ENCODE data around the gene CD40LG.

DNA sequence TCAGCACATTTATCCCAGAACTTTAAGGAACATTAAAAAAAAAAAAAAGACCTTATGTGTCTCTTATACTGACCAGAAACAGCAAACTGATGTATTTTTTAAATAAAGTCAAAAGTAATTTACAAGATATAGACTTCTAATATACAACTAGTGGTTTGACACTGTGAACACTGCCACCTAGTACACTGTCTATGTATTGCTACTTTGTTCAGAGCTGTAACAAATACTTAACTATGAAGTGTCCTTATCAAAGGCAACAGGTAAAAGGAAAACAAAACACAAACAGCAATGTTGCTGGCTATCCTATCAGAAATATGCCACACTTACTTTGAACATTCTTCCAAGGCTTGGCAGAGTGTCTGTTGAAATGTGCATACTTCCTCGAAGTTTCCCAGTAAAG is 60.4 kb downstream of the CD40LG start:
- TF ChIP-seq FOXM1 (IDR thresholded peaks at IDR 0.05; ENCODE audit: borderline replicate concordance) (no peak), FOXK2 (IDR thresholded peaks at IDR 0.05) (no peak), TARDBP (IDR thresholded peaks at IDR 0.05) (no peak), ELF4 (IDR thresholded peaks at IDR 0.05) (no peak), ARNT (IDR thresholded peaks at IDR 0.05) (no peak), SP1 (IDR thresholded peaks at IDR 0.05) (no peak), HDGF (IDR thresholded peaks at IDR 0.05; ENCODE audit: borderline replicate concordance) (no peak), L3MBTL2 (conservative IDR thresholded peaks at IDR 0.05) (no peak), FOXA1 (IDR thresholded peaks at IDR 0.05) (no peak), SUZ12 (IDR thresholded peaks at IDR 0.05) (no peak), NFRKB (IDR thresholded peaks at IDR 0.05) (no peak), CTBP1 (IDR thresholded peaks at IDR 0.05; ENCODE audit: borderline replicate concordance) (no peak), LEF1 (IDR thresholded peaks at IDR 0.05; ENCODE audit: borderline replicate concordance) (no peak)
- TF ChIP-seq, protein P1, sequence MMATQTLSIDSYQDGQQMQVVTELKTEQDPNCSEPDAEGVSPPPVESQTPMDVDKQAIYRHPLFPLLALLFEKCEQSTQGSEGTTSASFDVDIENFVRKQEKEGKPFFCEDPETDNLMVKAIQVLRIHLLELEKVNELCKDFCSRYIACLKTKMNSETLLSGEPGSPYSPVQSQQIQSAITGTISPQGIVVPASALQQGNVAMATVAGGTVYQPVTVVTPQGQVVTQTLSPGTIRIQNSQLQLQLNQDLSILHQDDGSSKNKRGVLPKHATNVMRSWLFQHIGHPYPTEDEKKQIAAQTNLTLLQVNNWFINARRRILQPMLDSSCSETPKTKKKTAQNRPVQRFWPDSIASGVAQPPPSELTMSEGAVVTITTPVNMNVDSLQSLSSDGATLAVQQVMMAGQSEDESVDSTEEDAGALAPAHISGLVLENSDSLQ (IDR thresholded peaks at IDR 0.05), result no peak
